ENCODE results near the gene NF1.
A peak's percentile ranks its signal among the peaks of the same experiment; 100 is the strongest.
"Not testable (repeated sequence)": the region's sequence is repeated elsewhere in the genome, so short reads cannot be mapped to it uniquely, and the experiment has no call there.

The NF1 gene

GRCh38 chr17:31308372-31309334, 213.9 kb downstream of the NF1 start:
- DNase-seq, result no peak

- DNase-seq, result no peak
Observed at GRCh38 chr17:31309556-31309955, 214.8 kb downstream of the NF1 start.

DNA sequence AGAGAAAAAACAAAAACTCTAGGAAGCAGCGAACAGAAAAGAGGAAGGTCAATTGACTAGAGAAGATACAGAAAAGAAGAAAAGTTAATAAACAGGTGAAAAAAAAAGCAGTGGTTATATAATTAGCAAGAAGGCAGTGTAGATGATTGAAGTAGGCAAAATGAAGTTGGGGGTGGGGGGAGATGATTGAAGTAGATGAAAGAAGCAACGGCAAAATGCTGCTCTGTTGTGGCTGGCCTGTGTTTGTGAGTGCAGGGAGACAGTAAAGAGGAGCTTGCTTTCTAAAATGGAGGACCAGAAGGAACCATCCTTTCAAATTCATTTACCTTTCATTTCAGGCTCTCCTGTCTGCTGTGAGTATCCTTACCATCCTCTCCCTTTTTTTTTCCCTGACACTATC, 215.5 kb downstream of the NF1 start:
- DNase-seq, result peak; percentile 47

- DNase-seq, result no peak
Observed at GRCh38 chr17:31310886-31311285, 216.1 kb downstream of the NF1 start.

- DNase-seq, result no peak
Observed at GRCh38 chr17:31311526-31311925, 216.7 kb downstream of the NF1 start.

GRCh38 chr17:31312223-31312622, 217.4 kb downstream of the NF1 start:
- DNase-seq, result peak; percentile 10

DNA sequence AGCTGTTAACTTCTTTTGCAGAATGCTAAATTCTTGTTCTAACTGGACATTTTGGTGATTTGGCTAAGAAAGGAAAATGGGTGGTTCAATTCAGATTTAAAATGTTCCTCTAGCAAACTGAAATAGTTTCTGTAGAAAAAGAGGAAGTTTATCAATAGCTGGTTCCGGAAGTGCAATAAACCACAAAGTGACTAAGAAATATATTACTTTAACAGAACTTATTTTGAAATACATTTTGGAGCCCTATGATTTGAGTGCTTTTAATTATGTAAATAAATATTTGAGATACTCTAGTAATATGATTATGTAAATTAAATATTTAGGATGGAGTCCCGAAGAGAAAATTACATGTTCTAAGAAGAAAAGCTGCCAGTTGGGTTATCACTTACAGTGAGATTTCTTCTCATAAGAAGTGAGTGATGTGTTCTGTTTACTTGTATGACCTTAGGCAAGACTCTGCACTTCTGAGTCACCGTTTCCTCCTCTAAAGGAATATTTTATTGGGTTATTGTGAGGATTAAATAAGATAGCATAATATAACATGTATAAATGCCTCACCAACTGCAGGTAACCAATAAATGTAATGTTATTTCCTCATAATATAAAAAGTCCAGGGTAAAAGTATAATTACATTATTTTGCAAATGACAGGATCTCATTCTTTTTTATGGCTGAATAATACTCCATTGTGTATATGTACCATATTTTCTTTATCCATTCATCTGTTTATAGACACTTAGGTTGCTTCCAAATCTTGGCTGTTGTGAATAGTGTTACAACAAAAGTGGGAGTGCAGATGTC, 219.4 kb downstream of the NF1 start, which contains the start of gene EVI2B:
Gene EVI2B (minus strand): TSS at position 73 of the 800 bp plus-strand sequence. CDS start 8,445 bp downstream, outside the sequence.
- no peak for DNase-seq

DNA sequence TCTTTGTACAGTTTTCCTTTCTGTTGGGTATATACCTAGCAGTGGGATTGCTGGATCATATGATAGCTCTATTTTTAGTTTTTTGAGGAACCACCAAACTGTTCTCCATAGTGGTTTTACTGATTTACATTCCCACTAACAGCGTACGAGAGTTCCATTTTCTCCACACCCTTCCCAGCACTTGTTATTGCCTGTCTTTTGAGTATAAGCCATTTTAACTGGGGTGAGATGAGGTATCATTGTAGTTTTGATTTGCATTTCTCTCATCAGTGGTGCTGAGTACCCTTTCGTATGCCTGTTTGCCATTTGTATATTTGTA, 220.0 kb downstream of the NF1 start:
- no peak for DNase-seq

DNA sequence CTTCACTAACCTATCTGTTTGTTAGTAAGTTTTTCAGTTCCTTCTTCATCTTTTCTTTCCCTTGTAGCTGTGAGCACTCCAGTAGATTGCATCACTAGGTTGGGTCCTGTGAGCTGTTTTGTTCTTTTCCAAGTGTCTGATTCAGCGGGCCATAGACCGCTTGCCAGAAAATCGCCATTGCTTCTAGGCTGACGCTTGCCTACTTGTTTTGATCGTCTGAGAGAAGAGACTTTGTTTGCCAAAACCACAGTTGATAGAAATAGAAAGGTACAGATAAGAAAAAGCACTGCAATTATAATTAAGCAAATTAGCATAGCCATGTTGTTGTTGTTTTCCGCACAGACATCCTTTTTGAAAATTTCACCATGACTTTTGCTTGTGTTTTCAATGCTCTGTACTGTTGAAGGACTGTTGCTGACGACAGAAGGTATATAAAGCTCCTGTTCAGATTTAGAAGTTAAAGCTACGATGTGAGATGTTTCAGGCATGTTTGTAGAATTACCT, 223.6 kb downstream of the NF1 start:
- peak; percentile 32 for DNase-seq

- DNase-seq, result no peak
Observed at GRCh38 chr17:31318851-31319661, 224.3 kb downstream of the NF1 start.

DNA sequence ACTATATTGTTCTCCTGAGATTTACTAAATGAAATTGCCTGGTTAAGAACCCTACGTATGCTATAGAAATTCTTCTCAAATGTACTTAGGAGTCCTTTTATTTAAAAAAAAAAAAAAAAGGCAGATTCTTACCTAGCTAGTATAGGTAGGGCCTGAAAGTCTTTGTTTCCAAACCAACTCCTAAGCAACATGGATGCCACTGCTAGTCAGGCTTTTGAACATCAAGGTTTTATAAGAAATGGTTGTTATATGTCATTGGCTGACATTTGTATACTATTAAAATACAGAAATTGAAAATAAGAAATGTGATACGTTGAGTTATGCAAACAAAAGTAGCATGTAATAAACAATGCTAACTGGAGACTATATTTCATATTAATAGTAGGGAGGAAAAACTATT, 225.5 kb downstream of the NF1 start:
- DNase-seq, result no peak

- no peak for DNase-seq
Observed at GRCh38 chr17:31320791-31321190, 226.0 kb downstream of the NF1 start.

GRCh38 chr17:31321481-31321880, 226.7 kb downstream of the NF1 start, which contains the start of gene EVI2A:
EVI2A (minus strand) TSS chr17:31321622; CDS start chr17:31319013, 2,609 bp downstream.
- DNase-seq, result peak; percentile 57

DNA sequence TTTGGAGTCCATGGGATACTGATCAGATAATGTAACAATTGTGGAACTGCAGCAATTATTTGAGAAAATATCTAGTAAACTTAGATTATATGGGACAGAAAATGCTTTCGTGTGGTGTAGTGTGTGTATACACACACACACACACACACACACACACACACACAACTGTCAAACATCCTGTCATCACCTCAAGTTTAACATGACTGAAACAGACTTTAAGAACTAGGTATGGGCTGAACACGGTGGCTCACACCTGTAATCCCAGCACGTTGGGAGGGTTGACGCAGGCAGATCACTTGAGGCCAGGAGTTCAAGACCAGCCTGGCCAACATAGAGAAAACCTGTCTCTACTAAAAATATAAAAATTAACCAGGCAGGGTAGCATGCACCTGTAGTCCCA, 227.2 kb downstream of the NF1 start:
- no peak for DNase-seq

DNA sequence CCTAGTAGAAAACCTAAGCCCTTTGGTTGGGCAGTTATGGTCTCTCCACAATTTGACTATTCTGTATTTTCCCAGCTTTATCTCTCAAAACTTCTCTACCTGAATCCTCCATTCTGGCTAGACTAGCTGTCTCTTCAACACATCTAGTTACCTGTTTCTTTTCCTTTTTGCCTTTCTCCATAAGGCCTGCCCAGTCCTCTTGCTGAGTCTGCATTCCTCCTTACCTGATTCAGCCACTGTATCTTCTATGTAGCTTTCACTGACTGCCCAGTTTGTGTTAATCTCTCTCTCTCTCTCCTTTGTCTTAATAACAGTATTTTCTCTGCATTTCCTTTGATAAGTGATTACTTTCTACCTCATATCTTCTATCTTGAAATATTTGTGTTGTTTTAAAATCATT, 228.8 kb downstream of the NF1 start:
- no peak for DNase-seq

- no peak for DNase-seq
Observed at GRCh38 chr17:31327534-31328159, 232.9 kb downstream of the NF1 start.

- DNase-seq, result no peak
Observed at GRCh38 chr17:31328160-31328535, 233.4 kb downstream of the NF1 start.

DNA sequence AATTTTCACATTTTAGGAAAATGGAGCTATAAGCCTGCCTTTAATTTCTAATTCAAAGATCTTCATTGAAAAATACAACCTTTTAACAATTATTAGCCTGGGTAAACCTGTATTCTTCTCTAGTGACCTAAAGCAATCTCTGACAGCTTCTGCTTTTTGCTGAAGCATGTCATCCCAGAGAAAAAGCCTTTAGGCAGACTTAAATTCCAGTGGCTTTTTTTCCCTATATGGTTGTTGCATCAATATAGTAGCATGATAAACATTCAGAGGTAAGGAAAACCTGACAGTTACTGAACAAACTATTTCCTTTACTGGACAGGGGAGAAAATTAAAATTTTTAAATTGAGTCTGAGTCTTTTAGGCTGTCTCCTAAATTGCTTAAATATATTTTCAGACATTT, 234.4 kb downstream of the NF1 start:
- no peak for DNase-seq

GRCh38 chr17:31339906-31340661, 245.3 kb downstream of the NF1 start:
- DNase-seq, result no peak

DNA sequence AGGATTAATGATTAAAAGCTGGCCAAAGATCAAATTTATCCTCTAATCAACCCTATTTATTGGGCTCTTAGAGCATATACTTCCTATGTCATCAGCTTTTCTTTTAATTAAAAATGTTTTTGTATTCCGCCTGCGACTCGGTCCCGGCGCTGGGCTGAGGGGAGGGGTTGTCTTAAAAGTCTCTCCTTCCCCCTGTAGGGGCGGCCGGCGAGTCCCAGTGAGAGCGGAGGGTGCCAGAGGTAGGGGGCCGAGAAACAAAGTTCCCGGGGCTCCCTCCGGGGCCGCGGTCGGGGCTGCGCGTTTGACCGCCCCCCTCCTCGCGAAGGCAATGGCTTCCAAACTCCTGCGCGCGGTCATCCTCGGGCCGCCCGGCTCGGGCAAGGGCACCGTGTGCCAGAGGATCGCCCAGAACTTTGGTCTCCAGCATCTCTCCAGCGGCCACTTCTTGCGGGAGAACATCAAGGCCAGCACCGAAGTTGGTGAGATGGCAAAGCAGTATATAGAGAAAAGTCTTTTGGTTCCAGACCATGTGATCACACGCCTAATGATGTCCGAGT, 250.5 kb downstream of the NF1 start:
- not testable (repeated sequence) for DNase-seq

DNA sequence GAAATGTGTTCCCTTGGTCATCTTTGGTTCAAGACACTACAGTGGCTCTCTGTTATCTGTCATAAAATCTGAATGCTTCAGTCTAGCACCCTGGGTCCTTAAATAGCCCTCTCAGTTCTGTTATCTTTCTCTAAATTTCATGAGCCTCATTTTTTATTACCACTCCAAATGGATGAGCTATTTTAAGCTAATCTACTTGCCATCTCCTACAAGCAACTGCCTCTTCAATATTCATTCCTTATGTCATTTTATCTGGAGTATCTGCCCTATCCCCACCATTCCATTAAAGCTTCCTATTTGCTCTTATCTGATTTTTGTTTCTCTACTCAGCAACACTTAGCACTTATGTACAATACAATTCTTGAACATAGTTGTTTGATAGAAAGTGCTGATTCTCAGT, 254.7 kb downstream of the NF1 start:
- DNase-seq, result no peak

Measured in T-helper 9 cell (primary cell).